ENCODE results near the gene LTO1. TPM values are rescaled to one million over a fixed set of nuclear protein-coding genes. Genes with fewer than 3 reads are reported as not detected.

The LTO1 gene
- total and polyA plus RNA-seq, 2 of the 13 experiments (the other 11 are each of a cell fraction or from before 2014, with no cell fraction given), result 11.8 to 15.0 TPM

- no peak for TF ChIP-seq SETDB1 (CRISPR knock-in tag; IDR thresholded peaks at IDR 0.05; ENCODE audit: borderline replicate concordance)
- peak; percentile 25; the same call in 1 of the 2 replicates for TF ChIP-seq FOXJ3 (CRISPR knock-in tag; IDR thresholded peaks at IDR 0.05; ENCODE audit: borderline replicate concordance)
- no peak for TF ChIP-seq ATF4 (CRISPR knock-in tag; IDR thresholded peaks at IDR 0.05)
- no peak for TF ChIP-seq FOXP1 (IDR thresholded peaks at IDR 0.05)
- no peak for TF ChIP-seq FOXP1 (CRISPR knock-in tag; IDR thresholded peaks at IDR 0.05)
- TF ChIP-seq, protein P1, sequence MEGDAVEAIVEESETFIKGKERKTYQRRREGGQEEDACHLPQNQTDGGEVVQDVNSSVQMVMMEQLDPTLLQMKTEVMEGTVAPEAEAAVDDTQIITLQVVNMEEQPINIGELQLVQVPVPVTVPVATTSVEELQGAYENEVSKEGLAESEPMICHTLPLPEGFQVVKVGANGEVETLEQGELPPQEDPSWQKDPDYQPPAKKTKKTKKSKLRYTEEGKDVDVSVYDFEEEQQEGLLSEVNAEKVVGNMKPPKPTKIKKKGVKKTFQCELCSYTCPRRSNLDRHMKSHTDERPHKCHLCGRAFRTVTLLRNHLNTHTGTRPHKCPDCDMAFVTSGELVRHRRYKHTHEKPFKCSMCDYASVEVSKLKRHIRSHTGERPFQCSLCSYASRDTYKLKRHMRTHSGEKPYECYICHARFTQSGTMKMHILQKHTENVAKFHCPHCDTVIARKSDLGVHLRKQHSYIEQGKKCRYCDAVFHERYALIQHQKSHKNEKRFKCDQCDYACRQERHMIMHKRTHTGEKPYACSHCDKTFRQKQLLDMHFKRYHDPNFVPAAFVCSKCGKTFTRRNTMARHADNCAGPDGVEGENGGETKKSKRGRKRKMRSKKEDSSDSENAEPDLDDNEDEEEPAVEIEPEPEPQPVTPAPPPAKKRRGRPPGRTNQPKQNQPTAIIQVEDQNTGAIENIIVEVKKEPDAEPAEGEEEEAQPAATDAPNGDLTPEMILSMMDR (CRISPR knock-in tag; IDR thresholded peaks at IDR 0.05), result peak; percentile 93
- no peak for TF ChIP-seq KDM4B (CRISPR knock-in tag; IDR thresholded peaks at IDR 0.05)
Measured at GRCh38 chr11:69708736-69709401, 33.7 kb upstream of the LTO1 start (continued).

- in situ Hi-C loops (cut with HindIII; ENCODE audit: extremely low pct_ligation_motif_present, low pct_unique_long_range_greater_than_20kb), result no loop called here
- TF ChIP-seq ZNF792 (CRISPR knock-in tag; IDR thresholded peaks at IDR 0.05) (no peak), ZNF441 (CRISPR knock-in tag; IDR thresholded peaks at IDR 0.05; ENCODE audit: borderline replicate concordance) (no peak), ATRX (CRISPR knock-in tag; IDR thresholded peaks at IDR 0.05; ENCODE audit: borderline replicate concordance) (no peak), HOXA3 (CRISPR knock-in tag; IDR thresholded peaks at IDR 0.05) (no peak), EZH2 (conservative IDR thresholded peaks at IDR 0.05; ENCODE audit: low read depth, low read length) (no peak), FOXA3 (CRISPR knock-in tag; IDR thresholded peaks at IDR 0.05) (0 out of 2 replicates have a peak, but pooled peaks have one; percentile 3)
- TF ChIP-seq, protein P2, sequence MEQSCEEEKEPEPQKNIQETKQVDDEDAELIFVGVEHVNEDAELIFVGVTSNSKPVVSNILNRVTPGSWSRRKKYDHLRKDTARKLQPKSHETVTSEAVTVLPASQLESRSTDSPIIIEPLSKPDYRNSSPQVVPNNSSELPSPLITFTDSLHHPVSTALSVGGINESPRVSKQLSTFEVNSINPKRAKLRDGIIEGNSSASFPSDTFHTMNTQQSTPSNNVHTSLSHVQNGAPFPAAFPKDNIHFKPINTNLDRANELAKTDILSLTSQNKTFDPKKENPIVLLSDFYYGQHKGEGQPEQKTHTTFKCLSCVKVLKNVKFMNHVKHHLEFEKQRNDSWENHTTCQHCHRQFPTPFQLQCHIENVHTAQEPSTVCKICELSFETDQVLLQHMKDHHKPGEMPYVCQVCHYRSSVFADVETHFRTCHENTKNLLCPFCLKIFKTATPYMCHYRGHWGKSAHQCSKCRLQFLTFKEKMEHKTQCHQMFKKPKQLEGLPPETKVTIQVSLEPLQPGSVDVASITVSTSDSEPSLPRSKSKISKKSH (CRISPR knock-in tag; IDR thresholded peaks at IDR 0.05; ENCODE audit: borderline replicate concordance), result no peak
- TF ChIP-seq, protein P3, sequence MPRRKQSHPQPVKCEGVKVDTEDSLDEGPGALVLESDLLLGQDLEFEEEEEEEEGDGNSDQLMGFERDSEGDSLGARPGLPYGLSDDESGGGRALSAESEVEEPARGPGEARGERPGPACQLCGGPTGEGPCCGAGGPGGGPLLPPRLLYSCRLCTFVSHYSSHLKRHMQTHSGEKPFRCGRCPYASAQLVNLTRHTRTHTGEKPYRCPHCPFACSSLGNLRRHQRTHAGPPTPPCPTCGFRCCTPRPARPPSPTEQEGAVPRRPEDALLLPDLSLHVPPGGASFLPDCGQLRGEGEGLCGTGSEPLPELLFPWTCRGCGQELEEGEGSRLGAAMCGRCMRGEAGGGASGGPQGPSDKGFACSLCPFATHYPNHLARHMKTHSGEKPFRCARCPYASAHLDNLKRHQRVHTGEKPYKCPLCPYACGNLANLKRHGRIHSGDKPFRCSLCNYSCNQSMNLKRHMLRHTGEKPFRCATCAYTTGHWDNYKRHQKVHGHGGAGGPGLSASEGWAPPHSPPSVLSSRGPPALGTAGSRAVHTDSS (CRISPR knock-in tag; conservative IDR thresholded peaks at IDR 0.05), result no peak
- peak overlapping the region in 2 of 3 experiments; percentile 14 to 34; a peak in 2 of 6 replicates for H3K4me3 ChIP-seq (replicated peaks in 1 of 3; ENCODE audit: insufficient read depth in 1 of 3, low read depth in 2 of 3, low read length in 3 of 3)
- CTCF ChIA-PET (ENCODE audit: low intra/inter-chr PET ratio, low total read pairs), result no interaction called here
- peaks cover 62% of the 10 kb centered on the region for H3K4me1 ChIP-seq (ENCODE audit: insufficient read depth, low read length)
- FAIRE-seq (no peak), DNase-seq (ENCODE audit: low spot score) (no peak), ATAC-seq (no peak)
- H3K4me2 ChIP-seq (ENCODE audit: low read depth, low read length), result peak overlapping the region; percentile 91
- BruUV-seq (replicated peaks), result no TSS peak
- H3K79me2 ChIP-seq (ENCODE audit: insufficient read depth, low read length), result no peaks in the 10 kb centered on the region
- no peaks in the 10 kb centered on the region for H3K9me3 ChIP-seq (ENCODE audit: low read length)
- H3K27ac ChIP-seq (ENCODE audit: extremely low read length, insufficient read depth, low read length), result no peak overlapping the region
- intact Hi-C loops (cut with micrococcal nuclease; ENCODE audit: unreplicated experiment), result loop anchor here (5.0 kb wide), 1 partner anchor 95 kb away; no protein-coding TSS in a partner anchor
- no peaks in the 10 kb centered on the region for H3K27me3 ChIP-seq (ENCODE audit: control insufficient read depth in 1 of 2, insufficient read depth in 2 of 2, low read length in 2 of 2)
- POLR2A ChIA-PET, result interaction anchor here (1.2 to 2.4 kb wide), 3 partner anchors 14 to 1560 kb away, joined by 3 to 6 read pairs (median 3); partner anchors contain the start of gene LTO1
- 44% methylated on average over 7 of the region's 7 CpGs for WGBS (ENCODE audit: low lambda C conversion rate)
- H3K36me3 ChIP-seq (replicated peaks in 1 of 2; ENCODE audit: control insufficient read depth in 1 of 2, insufficient read depth in 2 of 2, low read length in 2 of 2), result no peaks in the 10 kb centered on the region
- H2AFZ ChIP-seq (ENCODE audit: low read length), result no peak overlapping the region
- no peaks in the 10 kb centered on the region for H4K20me1 ChIP-seq (ENCODE audit: insufficient read depth, low read length)
- H3K9ac ChIP-seq (ENCODE audit: insufficient read depth, low read depth, low read length), result peak overlapping the region; percentile 35; the same call in 1 of the 2 replicates
Measured at GRCh38 chr11:69707176-69707575, 32.0 kb upstream of the LTO1 start.

Data from HepG2 (cell line).